HepG2 (cell line): Measurements from ENCODE around the gene RALY. TPM values are rescaled to one million over a fixed set of nuclear protein-coding genes. Genes with fewer than 3 reads are reported as not detected.

Experiments
- CBX1 ChIP-seq: IDR thresholded peaks from one replicate; pipeline ENCODE4 v1.6.1; 2016; ENCODE audit warnings: antibody characterized with exemption, low read depth
- EED ChIP-seq: sonication (generic); formaldehyde crosslinking; IDR thresholded peaks from 2 replicates; pipeline ENCODE4 v1.5.0; 2020; ENCODE audit warnings: mild to moderate bottlenecking, missing genetic modification reagents
- EP300 ChIP-seq, 3 experiments: sonication (generic) in 1 of 3; formaldehyde crosslinking in 1 of 3; IDR thresholded peaks; 2 replicates each; pipeline versions ENCODE4 v1.5.1 to v1.6.1; 2011 to 2020; ENCODE audit warnings: low read depth in 2 of 3, low read length in 2 of 3, borderline replicate concordance in 1 of 3, improper control_type of control experiment in 1 of 3, mild to moderate bottlenecking in 1 of 3, missing genetic modification reagents in 1 of 3, moderate library complexity in 1 of 3
- HOXA3 ChIP-seq: sonication (generic); formaldehyde crosslinking; IDR thresholded peaks from 2 replicates; pipeline ENCODE4 v1.5.0; 2020; ENCODE audit warnings: missing genetic modification reagents
- KDM5A ChIP-seq: fragments of 200-600 bp; sonication (generic); IDR thresholded peaks from 2 replicates; pipeline ENCODE4 v1.7.0; 2018; ENCODE audit warnings: antibody characterized with exemption, mild to moderate bottlenecking, low read length, borderline replicate concordance
- MAF1 ChIP-seq: sonication (generic); formaldehyde crosslinking; IDR thresholded peaks from 2 replicates; pipeline ENCODE4 v1.5.0; 2020; ENCODE audit warnings: missing genetic modification reagents, borderline replicate concordance
- MEF2D ChIP-seq: sonication (generic); formaldehyde crosslinking; IDR thresholded peaks from 2 replicates; pipeline ENCODE4 v1.5.1; 2020; ENCODE audit warnings: mild to moderate bottlenecking, missing genetic modification reagents
- MIER3 ChIP-seq: IDR thresholded peaks from 2 replicates; pipeline ENCODE4 v1.6.1; 2016; ENCODE audit warnings: missing compliant biosample characterization, borderline replicate concordance
- NCOA1 ChIP-seq: sonication (generic); formaldehyde crosslinking; IDR thresholded peaks from 2 replicates; pipeline ENCODE4 v1.9.0; 2021; ENCODE audit warnings: missing genetic modification reagents
- NCOA5 ChIP-seq: sonication (generic); formaldehyde crosslinking; IDR thresholded peaks from 2 replicates; pipeline ENCODE4 v1.4.0; 2020; ENCODE audit warnings: missing genetic modification reagents
- NFE2L1 ChIP-seq: sonication (generic); formaldehyde crosslinking; IDR thresholded peaks from 2 replicates; pipeline ENCODE4 v1.4.0; 2020; ENCODE audit warnings: missing genetic modification reagents, mild to moderate bottlenecking, borderline replicate concordance
- NRL ChIP-seq: sonication (generic); formaldehyde crosslinking; IDR thresholded peaks from 2 replicates; pipeline ENCODE4 v1.5.0; 2020; ENCODE audit warnings: missing genetic modification reagents, mild to moderate bottlenecking, moderate library complexity, borderline replicate concordance
- PHF8 ChIP-seq: sonication (generic); formaldehyde crosslinking; IDR thresholded peaks from 2 replicates; pipeline ENCODE4 v1.5.0; 2020; ENCODE audit warnings: missing genetic modification reagents
- RARG ChIP-seq: sonication (generic); formaldehyde crosslinking; IDR thresholded peaks from 2 replicates; pipeline ENCODE4 v1.4.0; 2020; ENCODE audit warnings: low read depth, mild to moderate bottlenecking, missing genetic modification reagents
- RFX1 ChIP-seq: fragments of 450-650 bp; IDR thresholded peaks from 2 replicates; pipeline ENCODE4 v1.6.1; 2017
- SALL2 ChIP-seq: sonication (generic); formaldehyde crosslinking; IDR thresholded peaks from 2 replicates; pipeline ENCODE4 v1.8.1; 2023; ENCODE audit warnings: mild to moderate bottlenecking, missing genetic modification reagents, inconsistent platforms
- SOX5 ChIP-seq: IDR thresholded peaks from 2 replicates; pipeline ENCODE4 v1.6.1; 2016; ENCODE audit warnings: borderline replicate concordance
- TCF7L2 ChIP-seq: IDR thresholded peaks from 2 replicates; pipeline ENCODE4 v1.6.1; 2011; ENCODE audit warnings: mild to moderate bottlenecking, low read depth, low read length, moderate library complexity
- TP53 ChIP-seq: sonication (generic); formaldehyde crosslinking; conservative IDR thresholded peaks from 2 replicates; pipeline ENCODE4 v1.4.0; 2020; ENCODE audit warnings: missing genetic modification reagents
- ZBTB7A ChIP-seq: sonication (generic); formaldehyde crosslinking; IDR thresholded peaks from 2 replicates; pipeline ENCODE4 v1.8.0; 2022; ENCODE audit warnings: mild to moderate bottlenecking, missing genetic modification reagents
- ZFP36L2 ChIP-seq: sonication (generic); formaldehyde crosslinking; IDR thresholded peaks from 2 replicates; pipeline ENCODE4 v1.4.0; 2020; ENCODE audit warnings: missing genetic modification reagents
- ZKSCAN8 ChIP-seq: IDR thresholded peaks from 2 replicates; pipeline ENCODE4 v1.6.1; 2016; ENCODE audit warnings: borderline replicate concordance, missing genetic modification reagents, missing compliant biosample characterization
- ZNF230 ChIP-seq: sonication (generic); formaldehyde crosslinking; IDR thresholded peaks from 2 replicates; pipeline ENCODE4 v1.4.0; 2020; ENCODE audit warnings: mild to moderate bottlenecking, missing genetic modification reagents
- ZNF24 ChIP-seq: fragments of 450-650 bp; IDR thresholded peaks from 2 replicates; pipeline ENCODE4 v1.6.1; 2017; ENCODE audit warnings: antibody characterized with exemption, mild to moderate bottlenecking
- ZNF264 ChIP-seq: sonication (generic); formaldehyde crosslinking; IDR thresholded peaks from 2 replicates; pipeline ENCODE4 v1.4.0; 2020; ENCODE audit warnings: missing genetic modification reagents
- ZNF326 ChIP-seq: sonication (generic); formaldehyde crosslinking; IDR thresholded peaks from 2 replicates; pipeline ENCODE4 v1.4.0; 2020; ENCODE audit warnings: missing genetic modification reagents, borderline replicate concordance
- ZNF367 ChIP-seq: sonication (generic); formaldehyde crosslinking; IDR thresholded peaks from 2 replicates; pipeline ENCODE4 v1.4.0; 2020; ENCODE audit warnings: missing genetic modification reagents, borderline replicate concordance
- ZNF501 ChIP-seq: sonication (generic); formaldehyde crosslinking; IDR thresholded peaks from 2 replicates; pipeline ENCODE4 v1.5.1; 2020; ENCODE audit warnings: mild to moderate bottlenecking, moderate library complexity, missing genetic modification reagents
- ZNF546 ChIP-seq: sonication (generic); formaldehyde crosslinking; conservative IDR thresholded peaks from 2 replicates; pipeline ENCODE4 v1.8.1; 2023; ENCODE audit warnings: mild to moderate bottlenecking, missing genetic modification reagents
- ZNF768 ChIP-seq: sonication (generic); formaldehyde crosslinking; IDR thresholded peaks from 2 replicates; pipeline ENCODE4 v1.4.0; 2020; ENCODE audit warnings: missing genetic modification reagents
- polyA plus RNA-seq, 8 experiments: library from polyadenylated mRNA; depleted of rRNA in 3 of 8; stranded (reverse) in 7 of 8; unstranded in 1 of 8; fragments of >200 nt; fragmentation: Illumina TruSeq in 4 of 8; extraction: Trizol in 4 of 8; gene quantifications; 2 replicates each; pipeline versions ENCODE4 v1.2.1 to v1.2.3, GENCODE V29; 2011 to 2016; ENCODE audit warnings: low read depth in 4 of 8, missing spikeins in 1 of 8, mixed read lengths in 1 of 8; ENCODE audit not compliant: insufficient read depth in 1 of 8
- total RNA-seq, 5 experiments: library from RNA; depleted of rRNA; stranded (reverse); fragments of >200 nt; fragmentation: Illumina TruSeq; extraction: Trizol; gene quantifications; 2 replicates each; pipeline ENCODE4 v1.2.3, GENCODE V29; 2016; ENCODE audit warnings: low read depth in 1 of 5
- TF ChIP-seq, protein P1 (sequence below): sonication (generic); formaldehyde crosslinking; IDR thresholded peaks from 2 replicates; pipeline ENCODE4 v1.4.0; 2020; ENCODE audit warnings: missing genetic modification reagents
- TF ChIP-seq, protein P2 (sequence below): sonication (generic); formaldehyde crosslinking; IDR thresholded peaks from 2 replicates; pipeline ENCODE4 v1.4.0; 2020; ENCODE audit warnings: mild to moderate bottlenecking, low read depth, missing genetic modification reagents

The RALY gene
- total and polyA plus RNA-seq, 2 of the 13 experiments (the other 11 are each of a cell fraction or from before 2014, with no cell fraction given) = 178 to 186 TPM

DNA sequence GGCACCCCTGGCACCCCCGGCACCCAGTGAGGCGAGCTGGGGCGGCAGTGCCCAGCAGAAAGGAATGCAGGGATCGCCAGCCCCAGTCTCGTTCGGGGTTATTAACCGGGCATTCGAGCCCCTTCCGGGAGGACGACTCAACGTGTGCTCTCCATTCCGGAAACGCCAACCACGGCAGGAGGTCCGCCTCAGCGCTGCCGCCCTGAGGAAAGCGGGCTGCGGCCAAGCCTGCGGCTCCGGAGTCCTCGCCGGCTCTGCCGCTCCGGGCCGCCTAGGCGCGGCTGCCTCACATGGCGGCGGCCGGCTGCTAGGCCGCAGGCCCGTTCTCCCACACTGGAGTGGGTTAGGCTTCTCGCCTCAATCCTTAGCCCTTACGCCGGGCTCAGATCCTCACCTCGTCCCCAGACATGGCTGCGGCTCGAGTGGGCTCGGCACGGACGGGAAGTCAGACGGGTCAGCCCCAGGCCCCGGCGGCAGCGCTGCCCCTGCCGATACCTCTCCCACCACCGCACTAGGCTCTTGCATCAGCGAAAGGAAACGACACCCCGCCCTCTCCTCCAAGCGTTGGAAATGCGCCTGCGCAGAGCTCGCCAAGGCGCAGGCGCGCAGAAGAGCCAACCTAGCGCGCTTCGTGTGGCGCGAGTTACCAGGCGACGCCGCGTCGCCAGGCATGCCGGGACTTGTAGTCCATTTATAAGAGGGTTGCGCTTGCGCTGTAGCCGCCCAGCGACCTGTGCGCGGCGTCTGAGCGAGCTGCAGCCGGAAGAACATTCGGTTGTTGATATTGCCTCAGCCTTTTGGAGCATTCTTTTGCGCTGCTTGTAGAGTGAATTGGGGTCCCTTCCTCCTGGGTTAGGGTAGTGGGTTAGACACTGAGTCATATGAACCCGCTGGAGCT is 118.2 kb downstream of the RALY start, which contains the start of gene EIF2S2 (continued):
- TF ChIP-seq KDM5A (peak; percentile 80), SOX5 (CRISPR knock-in tag) (peak; percentile 60; the same call in 1 of the 2 replicates), NRL (CRISPR knock-in tag) (peak; percentile 99), ZNF24 (peak; percentile 54; the same call in 1 of the 2 replicates), HOXA3 (CRISPR knock-in tag) (peak; percentile 96), ZNF264 (CRISPR knock-in tag) (peak; percentile 95), ZFP36L2 (CRISPR knock-in tag) (peak; percentile 97), ZKSCAN8 (peak; percentile 91; the same call in 1 of the 2 replicates), NCOA1 (CRISPR knock-in tag) (peak; percentile 92; the same call in 1 of the 2 replicates), TCF7L2 (no peak), ZNF326 (no peak), NFE2L1 (CRISPR knock-in tag) (peak; percentile 94), SALL2 (CRISPR knock-in tag) (peak; percentile 97), ZNF546 (peak; percentile 82; the same call in 1 of the 2 replicates), MAF1 (CRISPR knock-in tag) (peak; percentile 95), RFX1 (peak; percentile 98), ZNF230 (CRISPR knock-in tag) (peak; percentile 96; the same call in 1 of the 2 replicates), ZNF501 (CRISPR knock-in tag) (peak; percentile 97), NCOA5 (no peak), ZNF768 (CRISPR knock-in tag) (peak; percentile 87), RARG (CRISPR knock-in tag) (peak; percentile 89), MIER3 (peak; percentile 89; the same call in 1 of the 2 replicates), MEF2D (CRISPR knock-in tag) (peak; percentile 79; the same call in 1 of the 2 replicates), EP300 (IDR thresholded peaks at IDR 0.05; ENCODE audit: low read depth in 2 of 2, low read length in 2 of 2) (peak in 1 of 2 experiments; percentile 76; a peak in 2 of 4 replicates), EP300 (CRISPR knock-in tag; IDR thresholded peaks at IDR 0.05; ENCODE audit: borderline replicate concordance) (peak; percentile 69; the same call in 1 of the 2 replicates), PHF8 (CRISPR knock-in tag) (peak; percentile 100), CBX1 (peak; percentile 92), TP53 (CRISPR knock-in tag) (peak; percentile 96), ZNF367 (CRISPR knock-in tag) (peak; percentile 89; the same call in 1 of the 2 replicates), EED (peak; percentile 98), ZBTB7A (CRISPR knock-in tag) (peak; percentile 46)
- TF ChIP-seq, protein P1, sequence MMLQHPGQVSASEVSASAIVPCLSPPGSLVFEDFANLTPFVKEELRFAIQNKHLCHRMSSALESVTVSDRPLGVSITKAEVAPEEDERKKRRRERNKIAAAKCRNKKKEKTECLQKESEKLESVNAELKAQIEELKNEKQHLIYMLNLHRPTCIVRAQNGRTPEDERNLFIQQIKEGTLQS (CRISPR knock-in tag) = peak; percentile 98
- TF ChIP-seq, protein P2, sequence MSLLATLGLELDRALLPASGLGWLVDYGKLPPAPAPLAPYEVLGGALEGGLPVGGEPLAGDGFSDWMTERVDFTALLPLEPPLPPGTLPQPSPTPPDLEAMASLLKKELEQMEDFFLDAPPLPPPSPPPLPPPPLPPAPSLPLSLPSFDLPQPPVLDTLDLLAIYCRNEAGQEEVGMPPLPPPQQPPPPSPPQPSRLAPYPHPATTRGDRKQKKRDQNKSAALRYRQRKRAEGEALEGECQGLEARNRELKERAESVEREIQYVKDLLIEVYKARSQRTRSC = peak; percentile 29; the same call in 1 of the 2 replicates
